GM20000 (cell line): ENCODE data around the gene ST3GAL3.

ENCODE experiments used
- DNase-seq: peaks from one replicate; pipeline ENCODE4 v3.0.0; 2012; ENCODE audit warnings: low spot score
- CTCF ChIP-seq: IDR thresholded peaks from 2 replicates; pipeline ENCODE4 v1.5.1; 2012; ENCODE audit warnings: mild to moderate bottlenecking, control low read depth; ENCODE audit errors: extremely low read depth, missing control alignments

The ST3GAL3 gene

GRCh38 chr1:43962324-43962723 is 255.0 kb downstream of the ST3GAL3 start:
- no peak for DNase-seq
- no peak for TF ChIP-seq CTCF

GRCh38 chr1:43963006-43963405 is 255.7 kb downstream of the ST3GAL3 start:
- TF ChIP-seq CTCF: no peak
- no peak for DNase-seq

GRCh38 chr1:43963890-43964289 is 256.6 kb downstream of the ST3GAL3 start:
- no peak for DNase-seq
- TF ChIP-seq CTCF: no peak

- TF ChIP-seq CTCF: no peak
- DNase-seq: no peak
Observed at GRCh38 chr1:43965316-43965715, 258.0 kb downstream of the ST3GAL3 start.

GRCh38 chr1:43968348-43968948 is 261.1 kb downstream of the ST3GAL3 start:
- TF ChIP-seq CTCF: no peak

GRCh38 chr1:43969416-43969745 is 262.0 kb downstream of the ST3GAL3 start:
- no peak for TF ChIP-seq CTCF
- no peak for DNase-seq

More at GRCh38 chr1:43968348-43968948, 261.1 kb downstream of the ST3GAL3 start:
- no peak for DNase-seq

GRCh38 chr1:43969746-43970466 is 262.6 kb downstream of the ST3GAL3 start, which contains the start of gene DPH2:
TSS of gene DPH2 (plus strand) at chr1:43970010. CDS start at chr1:43970176, 166 bp downstream.
- DNase-seq: peak; percentile 96
- TF ChIP-seq CTCF: no peak
